Measurements from ENCODE around the gene RNF31. TPM values are rescaled to one million over a fixed set of nuclear protein-coding genes. Genes with fewer than 3 reads are reported as not detected.

The RNF31 gene
- total RNA-seq, 2 experiments from 2014 or later: 37.8 to 57.8 TPM

DNA sequence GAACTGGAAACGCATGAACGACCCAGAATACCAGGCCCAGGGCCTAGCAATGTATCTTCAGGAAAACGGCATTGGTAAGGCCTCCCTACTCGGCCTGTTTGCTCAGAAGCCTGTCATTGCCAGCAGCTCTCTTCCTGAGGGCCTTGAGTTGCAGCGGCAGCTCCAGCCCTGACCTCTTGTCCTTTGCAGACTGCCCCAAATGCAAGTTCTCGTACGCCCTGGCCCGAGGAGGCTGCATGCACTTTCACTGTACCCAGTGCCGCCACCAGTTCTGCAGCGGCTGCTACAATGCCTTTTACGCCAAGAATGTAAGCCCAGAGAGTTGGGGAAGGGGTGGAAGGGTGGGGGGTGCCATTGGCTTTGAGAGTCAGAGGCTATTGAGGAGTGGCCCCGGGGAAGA is 10.0 kb downstream of the RNF31 start:
- H4K20me1 ChIP-seq (ENCODE audit: insufficient read depth, low read length): no peaks in the 10 kb centered on the region
- no peak overlapping the region for H2AFZ ChIP-seq (ENCODE audit: low read length)
- H3K36me3 ChIP-seq (ENCODE audit: insufficient read depth, low read length): peaks cover 65% of the 10 kb centered on the region
- H3K4me2 ChIP-seq (ENCODE audit: low read length): no peak overlapping the region
- no TSS peak for BruUV-seq (replicated peaks)
- H3K4me3 ChIP-seq (ENCODE audit: low read depth, low read length, poor library complexity, severe bottlenecking): no peak overlapping the region
- intact Hi-C loops (cut with micrococcal nuclease; ENCODE audit: unreplicated experiment): no loop called here
- no peak for DNase-seq (ENCODE audit: low spot score)
- ChIA-PET CTCF (ENCODE audit: unreplicated experiment) (no interaction called here), POLR2A (no interaction called here)
- H3K27ac ChIP-seq (ENCODE audit: low read depth, low read length, poor library complexity, severe bottlenecking): no peak overlapping the region
- no peaks in the 10 kb centered on the region for H3K9me3 ChIP-seq (ENCODE audit: low read length)
- H3K4me1 ChIP-seq (ENCODE audit: insufficient read depth, low read length, poor library complexity, severe bottlenecking): peaks cover 14% of the 10 kb centered on the region
- peaks cover 6% of the 10 kb centered on the region; the same call in 1 of the 2 replicates for H3K79me2 ChIP-seq (ENCODE audit: insufficient read depth, low read depth, low read length)
- TF ChIP-seq EZH2phosphoT487 (IDR thresholded peaks at IDR 0.05; ENCODE audit: borderline replicate concordance, low read depth, low read length): no peak
- TF ChIP-seq CTCF (conservative IDR thresholded peaks at IDR 0.05; ENCODE audit: low read length): no peak
- H3K9me2 ChIP-seq (ENCODE audit: insufficient read depth, low read length): no peaks in the 10 kb centered on the region

GRCh38 chr14:24159777-24160498 is 12.6 kb downstream of the RNF31 start:
- DNase-seq (ENCODE audit: low spot score): no peak
- CTCF ChIA-PET (ENCODE audit: unreplicated experiment): interaction anchor here (2.1 kb wide), 1 partner anchor 52 kb away, joined by 8 read pairs; no protein-coding TSS in a partner anchor
- Histone ChIP-seq H3K4me3 (ENCODE audit: low read depth, low read length, poor library complexity, severe bottlenecking) (no peak overlapping the region), H3K36me3 (ENCODE audit: insufficient read depth, low read length) (peaks cover 69% of the 10 kb centered on the region), H3K9me3 (ENCODE audit: low read length) (no peaks in the 10 kb centered on the region), H2AFZ (ENCODE audit: low read length) (no peak overlapping the region), H3K4me2 (ENCODE audit: low read length) (no peak overlapping the region), H4K20me1 (ENCODE audit: insufficient read depth, low read length) (no peaks in the 10 kb centered on the region), H3K9me2 (ENCODE audit: insufficient read depth, low read length) (no peaks in the 10 kb centered on the region), H3K27ac (ENCODE audit: low read depth, low read length, poor library complexity, severe bottlenecking) (no peak overlapping the region), H3K79me2 (ENCODE audit: insufficient read depth, low read depth, low read length) (peaks cover 7% of the 10 kb centered on the region; the same call in 1 of the 2 replicates), H3K4me1 (ENCODE audit: insufficient read depth, low read length, poor library complexity, severe bottlenecking) (peaks cover 16% of the 10 kb centered on the region)
- POLR2A ChIA-PET: interaction anchor here (0.7 to 2.7 kb wide), 3 partner anchors 11 to 597 kb away, joined by 3 to 15 read pairs (median 4); partner anchors contain the start of genes PSME2 and RNF31
- BruUV-seq (replicated peaks): no TSS peak
- no peak for TF ChIP-seq CTCF (conservative IDR thresholded peaks at IDR 0.05; ENCODE audit: low read length)
- intact Hi-C loops (cut with micrococcal nuclease; ENCODE audit: unreplicated experiment): loop anchor here (2.0 kb wide), 1 partner anchor 29 kb away; the partner anchor contains the start of gene IPO4

- H3K36me3 ChIP-seq (ENCODE audit: insufficient read depth, low read length): peaks cover 69% of the 10 kb centered on the region
- ChIA-PET POLR2A (interaction anchor here (0.9 to 2.7 kb wide), 6 partner anchors 12 to 71 kb away, joined by 3 to 15 read pairs (median 3); partner anchors contain the start of genes DCAF11, IPO4, PSME2 and RNF31), CTCF (ENCODE audit: unreplicated experiment) (interaction anchor here (1.0 to 2.1 kb wide), 6 partner anchors 12 to 66 kb away, joined by 3 to 8 read pairs (median 4); partner anchors contain the start of genes CHMP4A, DCAF11, EMC9 and NRL)
- BruUV-seq (replicated peaks): no TSS peak
- H2AFZ ChIP-seq (ENCODE audit: low read length): no peak overlapping the region
- H3K9me3 ChIP-seq (ENCODE audit: low read length): no peaks in the 10 kb centered on the region
- no peak overlapping the region for H3K4me3 ChIP-seq (ENCODE audit: low read depth, low read length, poor library complexity, severe bottlenecking)
- DNase-seq (ENCODE audit: low spot score): no peak
- H3K4me1 ChIP-seq (ENCODE audit: insufficient read depth, low read length, poor library complexity, severe bottlenecking): peaks cover 16% of the 10 kb centered on the region
- no peaks in the 10 kb centered on the region for H4K20me1 ChIP-seq (ENCODE audit: insufficient read depth, low read length)
- no peaks in the 10 kb centered on the region for H3K9me2 ChIP-seq (ENCODE audit: insufficient read depth, low read length)
- H3K79me2 ChIP-seq (ENCODE audit: insufficient read depth, low read depth, low read length): peaks cover 7% of the 10 kb centered on the region; the same call in 1 of the 2 replicates
- H3K4me2 ChIP-seq (ENCODE audit: low read length): no peak overlapping the region
- intact Hi-C loops (cut with micrococcal nuclease; ENCODE audit: unreplicated experiment): loop anchor here (2.0 kb wide), 1 partner anchor 28 kb away; the partner anchor contains the start of gene IPO4
- TF ChIP-seq CTCF (conservative IDR thresholded peaks at IDR 0.05; ENCODE audit: low read length) (no peak), EZH2phosphoT487 (IDR thresholded peaks at IDR 0.05; ENCODE audit: borderline replicate concordance, low read depth, low read length) (no peak)
- H3K27ac ChIP-seq (ENCODE audit: low read depth, low read length, poor library complexity, severe bottlenecking): peak overlapping the region; percentile 15
Measured at GRCh38 chr14:24160499-24160849, 13.2 kb downstream of the RNF31 start.

Measured in OCI-LY7 (cell line).